GM19239 (cell line): ENCODE measurements around the gene PRKAG1.

Experiments
- DNase-seq: peaks from one replicate; pipeline ENCODE4 v3.0.0; 2011; ENCODE audit warnings: low spot score; ENCODE audit not compliant: insufficient read length
- FAIRE-seq: peaks from 2 replicates; lab custom pipeline; 2011; peaks lifted over from hg19 to GRCh38; lab: Jason Lieb, UNC

Gene PRKAG1

GRCh38 chr12:48990552-48990951 is 28.0 kb downstream of the PRKAG1 start:
- DNase-seq: no peak
- FAIRE-seq: no peak

- peak; percentile 53 for FAIRE-seq
- no peak for DNase-seq
These were observed 30.4 kb downstream of the PRKAG1 start for GRCh38 chr12:48988030-48988649.

- no peak for DNase-seq
- no peak for FAIRE-seq
These were observed 31.8 kb downstream of the PRKAG1 start for GRCh38 chr12:48986720-48987291.

GRCh38 chr12:48985901-48986300 is 32.7 kb downstream of the PRKAG1 start:
- FAIRE-seq: no peak
- no peak for DNase-seq

- FAIRE-seq (no peak), DNase-seq (no peak)
These were observed 33.1 kb downstream of the PRKAG1 start for GRCh38 chr12:48985475-48985897.

- FAIRE-seq (no peak), DNase-seq (no peak)
These were observed 36.0 kb downstream of the PRKAG1 start for GRCh38 chr12:48982397-48983080.

- FAIRE-seq (no peak), DNase-seq (no peak)
These were observed 36.8 kb downstream of the PRKAG1 start for GRCh38 chr12:48981757-48982157.

GRCh38 chr12:48980953-48981756 is 37.4 kb downstream of the PRKAG1 start:
- no peak for DNase-seq
- no peak for FAIRE-seq

GRCh38 chr12:48980389-48980952 is 38.1 kb downstream of the PRKAG1 start:
- no peak for FAIRE-seq
- DNase-seq: no peak

GRCh38 chr12:48979602-48980388 is 38.8 kb downstream of the PRKAG1 start:
- FAIRE-seq: peak; percentile 58
- DNase-seq: no peak

GRCh38 chr12:48978741-48979601 is 39.6 kb downstream of the PRKAG1 start:
- FAIRE-seq: no peak
- DNase-seq: no peak

- DNase-seq: no peak
- no peak for FAIRE-seq
These were observed 40.3 kb downstream of the PRKAG1 start, which contains the start of gene WNT1 for GRCh38 chr12:48978291-48978740. Gene WNT1 (plus strand): TSS chr12:48978322. CDS start chr12:48978651, 329 bp downstream.

GRCh38 chr12:48977290-48978281 is 41.0 kb downstream of the PRKAG1 start:
- FAIRE-seq (no peak), DNase-seq (no peak)

GRCh38 chr12:48973941-48974673 is 44.5 kb downstream of the PRKAG1 start:
- FAIRE-seq (no peak), DNase-seq (no peak)

GRCh38 chr12:48973531-48973930 is 45.0 kb downstream of the PRKAG1 start:
- FAIRE-seq (no peak), DNase-seq (no peak)

GRCh38 chr12:48972952-48973483 is 45.6 kb downstream of the PRKAG1 start:
- DNase-seq (no peak), FAIRE-seq (no peak)
